HG02678 (cell line): ENCODE data around the gene TRPM3.
"Not testable (repeated sequence)": the region's sequence is repeated elsewhere in the genome, so short reads cannot be mapped to it uniquely, and the experiment has no call there.

Source experiments
- ATAC-seq: cut with Tn5 transposase; IDR thresholded peaks from one replicate; pipeline ENCODE4 v1.9.1; 2021; ENCODE audit warnings: mild to moderate bottlenecking, moderate library complexity; ENCODE audit not compliant: unreplicated experiment

The TRPM3 gene

DNA sequence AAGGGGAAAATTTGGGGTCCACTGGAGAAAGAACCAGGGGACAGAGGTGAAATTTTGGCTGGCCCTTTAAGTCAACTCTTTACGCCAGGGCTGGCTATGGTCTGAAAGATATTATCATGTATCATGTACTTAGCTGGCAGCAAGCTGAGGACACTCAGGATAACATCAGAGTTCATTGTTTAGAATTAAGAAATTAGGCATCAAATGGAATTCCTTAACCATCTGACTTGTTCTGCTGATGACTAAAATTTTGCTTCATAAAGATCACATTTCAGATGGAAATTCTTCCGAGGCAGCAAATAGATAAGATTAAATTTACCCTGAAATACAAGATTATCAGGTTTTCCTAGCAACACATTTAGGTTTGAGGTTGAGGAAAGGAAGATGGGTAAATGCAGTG lies 437.6 kb downstream of the TRPM3 start:
- no peak for ATAC-seq

DNA sequence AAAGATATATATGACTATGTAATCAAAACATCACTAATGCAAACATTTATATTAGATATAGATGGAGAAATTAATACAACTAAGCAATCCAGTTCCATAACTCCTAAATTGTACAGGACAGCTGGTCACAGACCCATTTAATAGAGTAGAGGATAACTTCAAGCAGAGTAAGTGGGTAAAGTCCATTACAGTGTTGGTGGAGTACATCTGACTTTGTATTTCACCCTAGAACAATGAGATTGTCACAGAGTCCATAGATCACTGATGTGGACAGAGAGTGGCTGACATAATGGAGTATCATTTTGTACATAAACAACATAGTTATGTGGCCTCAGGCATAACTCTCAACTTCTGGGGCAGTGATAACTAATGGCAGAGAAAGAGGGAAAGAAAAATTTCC lies 439.1 kb downstream of the TRPM3 start:
- no peak for ATAC-seq

DNA sequence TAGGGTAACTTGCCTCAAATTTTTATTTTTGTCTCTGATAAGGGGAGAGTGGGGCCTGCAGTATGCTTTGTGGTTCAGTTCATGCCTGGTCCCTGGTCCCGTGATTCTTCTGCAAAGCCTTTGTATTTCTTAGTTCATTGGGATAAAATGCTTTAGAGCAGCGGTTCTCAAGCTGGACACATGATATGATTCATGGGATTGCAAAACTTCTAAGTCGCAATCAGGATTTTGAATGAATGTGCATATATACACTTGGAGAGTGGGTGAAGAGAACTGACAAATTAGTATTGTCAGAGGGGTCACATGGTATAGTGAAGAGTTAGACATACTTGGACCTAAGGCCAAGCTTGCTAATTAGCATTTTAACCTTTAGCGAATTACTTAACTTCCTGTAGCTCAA lies 441.6 kb downstream of the TRPM3 start:
- ATAC-seq: no peak

DNA sequence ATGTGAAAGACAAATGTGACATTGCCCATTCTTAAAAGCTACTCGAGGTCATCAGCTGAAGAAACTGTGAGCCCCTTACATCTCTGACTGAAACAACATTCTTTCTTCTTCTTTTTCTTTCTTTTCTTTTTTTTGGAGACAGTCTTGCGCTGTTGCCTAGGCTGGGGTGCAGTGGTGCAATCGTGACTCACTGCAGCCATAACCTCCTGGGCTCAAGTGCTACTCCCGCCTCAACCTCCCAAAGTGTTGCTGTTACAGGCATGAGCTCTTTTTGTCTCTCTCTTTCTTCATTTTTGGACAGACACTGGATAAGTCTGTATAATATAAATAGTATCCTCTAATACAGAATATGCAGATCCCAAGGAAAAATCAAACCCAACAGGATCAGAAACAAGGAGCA lies 443.3 kb downstream of the TRPM3 start:
- no peak for ATAC-seq

DNA sequence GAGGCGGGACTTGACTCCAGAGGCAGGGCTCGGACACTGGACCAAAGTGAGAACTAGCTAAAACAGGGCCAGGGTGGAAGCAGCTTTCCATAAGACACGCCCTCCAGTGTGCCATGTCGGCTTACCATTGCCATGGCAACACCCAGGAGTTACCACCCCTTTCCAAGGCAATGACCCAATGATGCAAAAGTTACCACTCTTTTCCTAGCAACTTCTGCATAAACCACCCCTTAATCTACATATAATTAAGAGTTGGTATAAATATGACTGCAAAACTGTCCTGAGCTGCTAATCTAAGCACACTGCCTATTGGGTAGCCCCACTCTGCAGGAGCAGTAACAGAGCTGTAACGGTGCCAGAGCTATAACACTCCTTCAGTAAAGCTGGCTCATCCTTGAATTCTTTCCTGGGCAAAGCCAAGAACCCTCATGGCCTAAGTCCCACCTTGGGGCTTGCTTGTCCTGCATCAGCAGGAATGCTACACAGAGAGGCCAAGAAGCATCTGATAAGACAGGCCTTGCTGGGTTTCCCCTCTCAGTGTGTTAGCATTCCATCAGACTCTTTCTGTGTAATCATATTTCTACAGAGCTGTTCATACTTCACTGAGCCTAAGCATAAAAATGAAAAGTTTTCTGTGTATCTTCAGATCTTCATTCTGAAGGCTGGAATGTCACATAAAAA lies 444.2 kb downstream of the TRPM3 start:
- ATAC-seq: no peak

DNA sequence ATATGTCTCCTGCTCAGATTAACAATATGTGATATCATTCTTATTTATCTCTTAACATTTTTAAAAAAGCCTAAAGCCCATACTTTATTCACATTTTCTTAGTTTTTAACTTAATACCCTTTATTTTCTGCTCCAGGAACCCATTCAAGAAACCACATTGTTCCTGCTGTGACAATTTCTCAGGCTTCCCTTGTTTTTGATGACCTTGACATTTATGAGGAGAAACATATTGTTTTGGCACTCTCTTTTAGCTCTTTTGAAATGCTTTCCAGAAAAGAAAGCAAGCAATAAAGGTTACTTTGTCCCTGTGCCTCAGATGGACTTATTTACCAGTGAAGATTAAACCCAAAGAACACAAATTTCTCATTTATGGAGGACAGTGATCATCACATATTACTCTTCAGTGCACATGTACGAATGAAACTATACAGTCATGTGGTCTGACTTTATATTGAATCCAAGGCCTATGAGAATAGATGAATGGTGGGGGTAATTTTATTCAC lies 445.5 kb downstream of the TRPM3 start:
- ATAC-seq: no peak

DNA sequence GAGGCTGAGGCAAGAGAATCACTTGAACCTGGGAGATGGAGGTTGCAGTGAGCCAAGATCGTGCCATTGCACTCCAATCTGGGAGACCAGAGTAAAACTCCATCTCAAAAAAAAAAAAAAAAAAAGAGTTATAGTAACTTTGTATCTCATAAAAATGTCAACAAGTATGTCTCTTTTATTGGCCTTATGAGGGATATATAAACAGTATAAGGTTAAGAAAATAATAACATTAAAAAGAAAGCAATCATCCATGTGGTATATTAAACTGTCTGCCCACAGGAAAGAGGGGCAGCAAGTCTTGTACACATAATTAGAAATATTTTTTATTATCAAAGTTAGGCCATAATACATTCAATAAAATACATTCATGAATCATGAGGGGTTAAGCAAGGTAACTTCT lies 447.6 kb downstream of the TRPM3 start:
- no peak for ATAC-seq

DNA sequence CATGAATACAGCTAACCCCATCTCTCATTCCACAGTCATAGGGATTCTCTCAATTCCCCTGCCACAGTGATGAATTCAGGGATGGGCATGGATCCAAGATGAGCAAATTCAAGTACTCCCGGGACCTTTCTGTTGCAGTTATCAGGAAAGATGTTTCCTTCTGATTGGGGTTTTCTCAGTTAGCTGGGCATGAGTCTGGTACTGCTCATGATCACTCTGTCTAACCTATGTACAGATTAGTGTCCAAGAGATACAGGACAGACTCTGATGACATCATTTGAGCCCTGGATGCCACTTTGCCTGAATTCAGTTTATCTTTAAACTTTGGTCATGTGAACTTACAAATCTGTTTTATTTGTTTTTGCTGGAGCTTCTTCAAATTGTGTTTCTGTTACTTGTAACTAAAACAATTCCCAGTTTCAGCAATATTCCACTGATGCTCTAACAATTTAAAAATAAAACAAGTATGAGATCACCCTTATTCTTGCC lies 449.2 kb downstream of the TRPM3 start:
- no peak for ATAC-seq

DNA sequence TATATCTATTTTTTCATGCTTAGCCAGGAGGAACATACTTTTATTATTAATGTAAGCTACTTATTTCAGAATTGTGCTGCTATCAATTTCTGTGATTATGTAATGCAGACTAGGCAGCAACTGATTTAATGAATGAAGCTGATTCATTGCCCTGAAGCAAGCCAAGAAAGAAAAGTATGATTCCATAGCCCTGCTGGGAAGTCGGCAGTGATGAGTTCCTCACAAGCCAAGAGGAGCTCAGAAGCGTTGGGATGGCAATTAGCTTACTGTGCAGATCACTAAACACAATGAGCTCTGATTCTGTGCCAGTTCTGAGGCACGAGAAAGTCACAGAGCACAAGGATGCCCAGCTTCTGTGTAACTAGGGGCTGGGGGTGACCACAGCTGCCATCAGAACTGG lies 452.7 kb downstream of the TRPM3 start:
- ATAC-seq: no peak

DNA sequence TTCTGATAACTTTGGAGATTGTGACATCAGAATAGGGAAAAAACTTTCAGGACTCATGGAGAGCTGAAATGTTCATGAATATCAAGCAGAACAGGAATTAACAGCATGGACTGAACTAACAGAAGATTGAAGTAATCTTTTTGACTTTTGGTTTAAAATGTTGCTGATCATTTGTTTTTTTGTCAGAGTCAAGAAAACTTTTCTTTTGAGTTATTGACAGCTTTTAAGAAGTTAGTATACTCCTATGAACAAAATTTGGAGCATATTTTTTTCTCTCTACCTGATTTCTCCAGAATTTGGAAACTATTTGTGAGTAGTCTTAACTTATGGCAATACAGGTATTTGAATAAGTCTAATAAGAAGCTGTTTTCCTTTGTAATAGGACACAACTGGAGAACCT lies 462.7 kb downstream of the TRPM3 start:
- no peak for ATAC-seq

DNA sequence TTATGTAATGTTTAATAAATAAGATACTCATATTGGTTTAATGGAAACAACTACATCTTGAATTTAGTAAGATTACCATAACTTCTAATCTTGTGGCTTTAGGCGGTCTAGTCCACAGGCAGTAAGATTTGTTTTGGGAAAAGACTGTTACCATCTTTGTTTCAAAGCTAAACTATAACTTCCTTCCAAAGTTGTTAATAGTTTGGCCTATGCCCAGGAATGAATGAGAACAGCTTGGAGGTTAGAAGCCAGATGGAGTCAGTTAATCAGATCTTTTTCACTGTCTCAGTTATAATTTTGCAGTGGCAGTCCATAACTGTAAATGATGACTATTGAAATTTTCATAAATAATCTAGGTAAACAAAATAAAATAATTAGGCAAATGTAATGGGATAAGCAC lies 465.1 kb downstream of the TRPM3 start:
- no peak for ATAC-seq

DNA sequence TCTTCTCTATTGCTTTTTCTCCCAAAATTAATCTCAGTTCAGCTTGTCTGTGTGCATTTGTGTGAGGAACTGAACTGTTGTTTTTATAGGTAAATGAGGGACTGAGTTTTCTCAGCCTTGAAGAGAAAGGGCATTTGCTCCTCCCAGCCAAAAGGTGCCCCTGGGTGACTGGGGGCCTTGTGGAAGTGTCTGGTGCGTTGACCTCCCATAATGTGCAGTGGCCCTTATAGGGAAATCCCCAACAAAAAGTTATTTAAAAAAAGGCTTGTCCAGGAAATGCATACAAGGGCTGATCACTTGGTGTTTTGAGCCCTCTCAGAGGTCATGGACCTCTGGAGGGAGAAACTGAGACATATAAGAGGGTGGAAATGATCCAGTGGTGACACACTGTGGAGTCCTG lies 467.3 kb downstream of the TRPM3 start:
- ATAC-seq: no peak

DNA sequence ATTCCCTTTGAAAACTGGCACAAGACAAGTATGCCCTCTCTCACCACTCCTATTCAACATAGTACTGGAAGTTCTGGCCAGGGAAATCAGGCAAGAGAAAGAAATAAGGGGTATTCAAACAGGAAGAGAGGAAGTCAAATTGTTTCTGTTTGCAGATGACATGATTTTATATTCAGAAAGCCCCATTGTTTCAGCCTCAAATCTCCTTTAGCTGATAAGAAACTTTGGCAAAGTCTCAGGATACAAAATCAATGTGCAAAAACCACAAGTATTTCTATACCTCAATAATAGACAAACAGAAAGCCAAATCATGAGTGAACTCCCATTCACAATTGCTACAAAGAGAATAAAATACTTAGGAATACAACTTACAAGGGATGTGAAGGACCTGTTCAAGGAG lies 476.8 kb downstream of the TRPM3 start:
- ATAC-seq: not testable (repeated sequence)

DNA sequence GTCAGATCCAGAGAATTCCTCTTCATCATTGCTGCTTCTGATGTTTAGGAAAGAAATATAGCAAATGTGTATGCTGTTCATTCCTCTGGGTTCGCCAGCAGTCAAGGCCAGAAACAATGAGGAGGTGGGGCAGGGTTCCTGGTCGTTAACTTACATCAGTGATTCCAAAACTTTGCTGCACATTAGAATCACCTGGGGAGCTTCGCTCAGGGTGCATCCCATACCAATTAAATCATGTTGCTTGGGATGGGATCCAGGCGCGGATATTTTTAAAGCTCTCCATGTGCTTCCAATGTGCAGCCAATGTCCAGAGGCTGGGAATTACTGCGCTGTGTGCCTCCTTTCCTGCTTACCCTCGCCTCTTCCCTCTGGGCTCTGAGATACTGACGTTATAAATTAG lies 479.1 kb downstream of the TRPM3 start:
- ATAC-seq: no peak

DNA sequence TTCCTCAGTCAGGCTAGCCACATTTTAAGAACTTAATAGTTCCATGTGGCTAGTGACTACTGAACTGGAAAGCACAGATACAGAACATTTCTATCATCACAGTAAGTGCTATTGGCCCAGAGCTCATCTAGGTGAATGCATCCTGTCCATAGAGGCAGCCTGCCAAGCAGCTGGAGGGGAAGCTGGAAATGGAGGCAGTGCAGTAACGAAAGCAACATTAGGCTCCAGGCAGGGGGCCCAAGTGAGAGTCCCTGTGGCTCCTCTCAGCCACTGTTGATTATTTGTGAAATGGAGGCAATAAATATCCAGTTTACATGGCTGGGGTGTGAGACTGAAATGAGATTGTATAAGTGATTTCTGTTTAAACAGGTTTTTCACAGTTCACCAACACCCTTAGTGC lies 479.8 kb downstream of the TRPM3 start:
- ATAC-seq: no peak

DNA sequence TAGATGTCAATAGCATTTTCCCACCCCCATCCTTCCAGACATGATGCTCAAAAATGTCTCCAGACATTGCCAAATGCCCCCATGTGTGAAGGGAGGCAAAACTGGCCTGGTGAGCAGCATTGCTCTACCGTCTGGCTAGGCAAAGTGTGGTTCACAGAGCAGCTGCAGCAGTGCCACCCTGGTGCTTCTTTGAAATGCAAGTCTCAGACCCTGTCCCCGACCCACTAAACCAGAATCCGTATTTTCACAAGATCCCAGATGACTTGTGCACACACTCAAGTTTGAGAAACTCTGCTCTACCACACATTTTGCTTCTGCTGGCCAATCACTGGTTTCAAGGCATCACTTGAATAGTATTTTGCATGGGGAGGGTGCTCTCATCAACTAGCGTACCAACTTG lies 480.4 kb downstream of the TRPM3 start:
- no peak for ATAC-seq

DNA sequence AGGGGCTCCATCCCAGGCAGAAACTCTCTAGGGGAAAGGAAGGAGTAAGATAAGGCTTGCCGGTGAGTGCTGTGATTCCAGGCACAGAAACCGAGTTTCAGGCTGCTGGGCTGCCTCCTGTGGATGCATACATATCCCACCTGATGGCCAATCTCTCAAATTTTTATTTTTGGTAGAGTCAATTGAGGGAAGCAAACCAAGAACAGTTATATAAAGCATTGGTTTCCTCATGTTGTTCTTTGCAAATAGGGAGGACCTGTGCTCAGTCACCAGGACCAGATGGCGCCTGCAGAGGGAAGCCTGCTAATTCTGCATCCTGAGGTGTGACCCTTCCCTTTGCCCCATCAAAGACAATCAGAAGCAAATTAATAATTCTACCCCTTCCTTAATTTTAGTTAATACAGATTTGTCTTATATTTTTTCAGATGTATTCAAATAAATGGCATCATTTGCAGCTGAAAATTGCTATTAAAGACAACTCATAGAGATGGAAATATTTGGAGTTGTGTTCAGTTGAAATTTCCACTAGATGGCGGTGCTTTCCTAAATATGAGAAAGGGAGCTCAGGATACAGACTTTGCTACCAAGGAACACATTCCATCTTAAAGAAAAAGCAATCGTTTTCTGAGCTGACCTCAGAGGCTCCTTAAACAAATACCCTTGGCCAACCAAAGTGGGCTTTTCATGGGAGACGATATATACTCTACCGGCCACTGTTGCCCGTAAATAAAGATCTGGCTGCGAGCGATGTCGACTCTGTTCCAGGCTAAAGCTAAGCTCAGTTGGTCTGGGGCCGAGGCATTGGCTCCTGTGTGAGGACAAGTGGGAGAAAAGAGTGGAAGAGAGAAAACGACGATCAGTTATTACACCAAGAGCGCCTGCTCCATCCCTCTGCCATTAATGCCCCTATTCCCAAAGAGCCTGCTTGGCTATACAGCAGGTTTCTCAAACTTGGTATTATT lies 481.3 kb downstream of the TRPM3 start:
- no peak for ATAC-seq

DNA sequence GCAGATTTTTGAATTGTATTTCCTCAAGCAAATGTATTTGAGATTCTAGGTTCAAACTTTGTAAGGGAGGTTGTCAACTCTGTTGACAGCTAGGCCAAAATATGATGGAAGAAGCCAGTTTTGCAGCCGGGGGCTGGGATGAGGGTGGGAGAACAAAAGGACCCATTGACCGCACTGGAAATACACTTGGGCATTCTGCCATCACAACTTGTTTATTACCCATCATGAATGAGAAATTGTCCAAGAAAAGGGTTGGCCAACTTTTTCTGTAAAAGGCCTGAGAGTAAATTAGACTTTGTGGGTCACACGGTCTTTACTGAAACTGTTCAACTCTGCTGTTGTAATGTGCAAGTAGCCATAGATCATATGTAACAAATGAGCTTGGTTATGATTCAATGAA lies 485.6 kb downstream of the TRPM3 start:
- no peak for ATAC-seq

DNA sequence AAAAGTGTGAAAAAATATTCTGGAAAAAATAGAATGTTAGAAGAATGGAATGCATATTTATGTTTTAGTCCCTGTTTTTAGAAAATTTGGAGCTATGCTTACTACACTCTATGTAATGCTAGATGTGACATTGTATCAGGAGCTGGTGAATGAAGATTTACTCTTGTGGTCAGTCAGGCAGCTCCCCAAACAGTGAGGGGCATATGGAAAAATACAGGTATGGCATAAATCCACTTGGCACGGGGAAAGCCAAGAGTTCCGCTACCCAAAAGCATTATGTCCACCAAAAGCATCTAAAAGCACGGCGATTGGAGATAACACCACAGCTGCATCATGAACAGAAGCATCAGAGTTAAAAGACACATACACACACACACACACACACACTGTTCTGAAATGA lies 486.7 kb downstream of the TRPM3 start:
- ATAC-seq: no peak

DNA sequence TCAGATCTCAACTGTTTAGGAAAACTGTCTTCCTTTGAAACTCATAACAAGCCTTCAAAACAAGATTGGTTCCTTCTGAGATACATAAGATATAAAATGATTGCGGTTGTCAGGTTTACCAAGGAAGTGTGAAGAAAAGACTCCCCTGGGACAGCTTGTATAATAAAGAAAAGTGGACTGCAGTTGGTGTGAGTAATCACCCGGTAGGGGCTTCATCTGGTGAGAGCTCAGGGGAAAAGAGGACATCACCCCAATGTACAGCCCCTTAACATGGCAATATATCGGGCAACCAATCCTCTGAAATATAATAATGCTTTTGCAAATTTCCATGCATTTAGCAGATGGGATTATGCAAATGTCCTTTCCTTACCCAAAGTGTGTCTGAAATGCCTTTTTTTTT lies 490.4 kb downstream of the TRPM3 start:
- ATAC-seq: no peak

DNA sequence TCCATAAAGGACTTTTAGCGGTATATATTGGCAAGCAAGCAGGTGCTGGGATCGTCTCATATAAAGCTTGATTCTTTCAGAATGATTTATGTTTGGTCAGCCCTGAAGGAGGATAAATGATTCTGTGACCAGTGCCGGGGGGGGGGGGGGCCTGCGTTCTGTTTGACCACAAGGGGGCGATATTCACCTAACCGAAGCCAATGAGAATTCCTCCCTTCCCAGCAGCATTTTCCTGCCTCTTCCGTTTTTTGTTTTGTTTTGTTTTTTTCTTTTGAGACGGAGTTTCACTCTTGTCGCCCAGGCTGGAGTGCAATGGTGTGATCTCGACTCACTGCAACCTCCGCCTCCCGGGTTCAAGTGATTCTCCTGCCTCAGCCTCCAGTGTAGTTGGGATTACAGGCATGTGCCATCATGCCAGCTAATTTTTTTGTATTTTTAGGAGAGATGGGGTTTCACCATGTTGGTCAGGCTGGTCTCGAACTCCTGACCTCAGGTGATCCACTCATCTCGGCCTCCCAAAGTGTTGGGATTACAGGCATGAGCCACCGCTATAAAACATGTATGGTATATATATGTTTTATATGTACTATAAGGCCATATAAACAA lies 492.2 kb downstream of the TRPM3 start:
- not testable (repeated sequence) for ATAC-seq

DNA sequence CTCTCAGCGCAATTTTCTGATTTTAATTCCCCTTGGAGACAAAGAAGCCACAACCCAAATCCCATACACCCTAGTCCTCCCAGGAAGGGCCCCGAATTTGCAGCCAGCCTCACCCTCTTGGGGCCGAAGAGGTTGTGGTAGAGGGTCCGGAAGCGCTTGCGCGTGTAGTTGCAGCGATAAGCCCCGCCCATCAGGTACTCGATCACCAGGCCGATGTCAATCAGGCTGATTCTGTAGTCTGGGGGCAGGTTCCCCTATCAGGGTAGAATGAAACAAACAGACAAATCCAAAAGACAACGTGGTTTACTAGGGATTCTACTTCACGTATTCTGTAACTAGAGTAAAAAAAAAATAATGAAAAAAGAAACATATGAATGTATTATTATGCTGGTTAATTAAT lies 496.3 kb downstream of the TRPM3 start:
- ATAC-seq: no peak
